Transverse colon (tissue), 4 donors: ENCODE results near the gene CCDC50. TPM values are rescaled to one million over a fixed set of nuclear protein-coding genes. Genes with fewer than 3 reads are reported as not detected.

Experiments
- DNase-seq: peaks from one replicate; pipeline ENCODE4 v3.0.0-alpha.2; 2019
- H3K27ac ChIP-seq, 4 donors: fragments of 200-600 bp; sonication (generic); 2 replicates each; pipeline ENCODE4 v1.5.1; 2016 to 2018; ENCODE audit warnings: inconsistent platforms in 4 of 4
- H3K27me3 ChIP-seq: fragments of 200-600 bp; sonication (generic); 2 replicates; pipeline ENCODE4 v1.5.1; 2017; ENCODE audit warnings: inconsistent platforms
- H3K36me3 ChIP-seq, 4 donors: fragments of 200-600 bp; sonication (generic); 2 replicates each; pipeline ENCODE4 v1.5.1; 2017 to 2019; ENCODE audit warnings: inconsistent platforms in 4 of 4
- H3K4me1 ChIP-seq, 4 donors: fragments of 200-600 bp; sonication (generic); 2 replicates each; pipeline ENCODE4 v1.5.1; 2017 to 2020; ENCODE audit warnings: inconsistent platforms in 4 of 4
- H3K4me3 ChIP-seq, 4 donors: fragments of 200-600 bp; sonication (generic); 1 replicate in 1 of 4; 2 replicates in 3 of 4; pipeline versions ENCODE4 v1.5.1 to v1.6.1; 2017 to 2019; ENCODE audit warnings: inconsistent platforms in 4 of 4
- H3K9me3 ChIP-seq, 2 donors: fragments of 200-600 bp; sonication (generic); 2 replicates each; pipeline ENCODE4 v1.5.1; 2017 to 2019; ENCODE audit warnings: inconsistent platforms in 2 of 2
- EP300 ChIP-seq: sonication (generic); formaldehyde crosslinking; IDR thresholded peaks from one replicate; pipeline ENCODE4 v1.6.1; 2017; ENCODE audit warnings: antibody characterized with exemption, low read depth
- POLR2A ChIP-seq: fragments of 450-650 bp; IDR thresholded peaks from one replicate; pipeline ENCODE4 v1.6.1; 2016; ENCODE audit warnings: antibody characterized with exemption, mild to moderate bottlenecking, moderate library complexity
- POLR2AphosphoS5 ChIP-seq, 3 donors: sonication (generic); formaldehyde crosslinking; IDR thresholded peaks; one replicate each; pipeline ENCODE4 v1.6.1; 2016; ENCODE audit warnings: antibody characterized with exemption in 3 of 3
- WGBS, 2 donors: methylation state at CpG; one replicate each; pipeline ENCODE4 v1.1.5; 2018; ENCODE audit warnings: low coverage in 1 of 2; 5-methylcytosine and 5-hydroxymethylcytosine counted together
- in situ Hi-C, 4 donors: fragments of 200-750 bp; cut with MboI; loops; one replicate each; pipeline versions ENCODE4 v1.15.0 to v1.15.1; 2017; ENCODE audit warnings: low sequenced_read_pairs in 3 of 4, low pct_ligation_motif_present in 1 of 4, low pct_unique_long_range_greater_than_20kb in 1 of 4
- intact Hi-C: fragments of 100-400 bp; cut with DNase I; formaldehyde crosslinking; loops from one replicate; pipeline ENCODE4 v1.15.1; 2023; ENCODE audit warnings: low total_unique reads
- total RNA-seq, 4 donors: library from RNA; depleted of rRNA; stranded (reverse); fragments of >200 nt; gene quantifications; one replicate each; pipeline ENCODE4 v1.1.0, GENCODE V29; 2016
- TF ChIP-seq, protein P1 (sequence below), 5 experiments: fragments of 200-600 bp in 3 of 5; fragments of 450-650 bp in 2 of 5; sonication (generic) in 3 of 5; IDR thresholded peaks; 1 replicate in 2 of 5; 2 replicates in 3 of 5; pipeline ENCODE4 v1.5.1; 2016 to 2017; ENCODE audit warnings: antibody characterized with exemption in 5 of 5, inconsistent platforms in 3 of 5, mild to moderate bottlenecking in 2 of 5, moderate library complexity in 1 of 5

CCDC50 gene
- total RNA-seq, 4 donors from 2014 or later, result 61.3 to 78.0 (median 69.5) TPM

DNA sequence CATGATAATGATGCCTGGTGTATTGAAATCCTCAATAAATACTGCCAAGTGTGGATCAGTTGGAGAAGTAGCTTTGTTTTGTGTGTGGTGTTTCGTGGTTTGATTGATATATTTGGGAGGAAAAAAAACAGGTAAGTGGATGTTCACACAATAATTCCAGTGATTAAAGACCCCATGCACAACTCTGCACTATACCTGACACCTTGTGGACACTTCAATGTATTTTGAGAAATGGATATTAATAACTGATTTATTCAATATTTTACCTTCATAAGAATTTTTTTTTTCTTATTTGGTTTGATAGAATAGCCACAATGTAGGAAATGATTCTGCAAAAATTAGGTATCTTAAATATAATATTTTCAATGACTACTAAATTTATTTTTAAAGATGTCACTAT, 69.4 kb downstream of the CCDC50 start:
- no peak for TF ChIP-seq EP300
- no peak for DNase-seq
- in situ Hi-C loops, result loop anchor here in 1 of 4 donors (10.0 kb wide), 1 partner anchor 164 kb away; no protein-coding TSS in a partner anchor
- H3K36me3 ChIP-seq, result peaks cover 0 to 7% (median 0%) of the 10 kb centered on the region in 4 donors
- H3K27ac ChIP-seq, result no peak overlapping the region
- H3K9me3 ChIP-seq, result no peaks in the 10 kb centered on the region
- no peaks in the 10 kb centered on the region for H3K4me1 ChIP-seq
- intact Hi-C loops, result no loop called here
- H3K4me3 ChIP-seq, result no peak overlapping the region
- 69 to 75% methylated on average over 1 of the region's 1 CpG for WGBS, 2 donors
- H3K27me3 ChIP-seq, result no peaks in the 10 kb centered on the region

DNA sequence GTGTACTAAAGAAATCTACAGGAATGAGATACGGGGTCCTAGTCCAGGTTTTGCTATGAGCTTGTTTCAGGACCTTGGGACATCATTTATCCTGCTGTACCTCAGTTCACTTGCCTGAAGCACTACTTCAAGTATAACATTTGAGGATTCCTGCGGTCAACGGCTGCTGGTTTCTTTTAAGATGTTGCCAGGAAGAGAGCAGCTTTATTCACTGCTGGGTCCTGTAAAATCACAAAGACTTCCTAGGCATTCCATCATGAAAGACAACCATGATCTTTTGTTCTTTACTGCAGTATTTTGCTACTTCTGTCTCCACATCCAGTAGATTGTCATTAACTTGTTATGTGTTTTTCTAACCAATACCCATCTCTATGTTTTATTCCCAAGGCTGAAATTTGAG, 70.7 kb downstream of the CCDC50 start:
- Histone ChIP-seq H3K4me3 (no peak overlapping the region), H3K4me1 (no peaks in the 10 kb centered on the region), H3K36me3 (peaks cover 0 to 7% (median 0%) of the 10 kb centered on the region in 4 donors), H3K9me3 (no peaks in the 10 kb centered on the region), H3K27ac (no peak overlapping the region), H3K27me3 (no peaks in the 10 kb centered on the region)
- TF ChIP-seq, protein P1, sequence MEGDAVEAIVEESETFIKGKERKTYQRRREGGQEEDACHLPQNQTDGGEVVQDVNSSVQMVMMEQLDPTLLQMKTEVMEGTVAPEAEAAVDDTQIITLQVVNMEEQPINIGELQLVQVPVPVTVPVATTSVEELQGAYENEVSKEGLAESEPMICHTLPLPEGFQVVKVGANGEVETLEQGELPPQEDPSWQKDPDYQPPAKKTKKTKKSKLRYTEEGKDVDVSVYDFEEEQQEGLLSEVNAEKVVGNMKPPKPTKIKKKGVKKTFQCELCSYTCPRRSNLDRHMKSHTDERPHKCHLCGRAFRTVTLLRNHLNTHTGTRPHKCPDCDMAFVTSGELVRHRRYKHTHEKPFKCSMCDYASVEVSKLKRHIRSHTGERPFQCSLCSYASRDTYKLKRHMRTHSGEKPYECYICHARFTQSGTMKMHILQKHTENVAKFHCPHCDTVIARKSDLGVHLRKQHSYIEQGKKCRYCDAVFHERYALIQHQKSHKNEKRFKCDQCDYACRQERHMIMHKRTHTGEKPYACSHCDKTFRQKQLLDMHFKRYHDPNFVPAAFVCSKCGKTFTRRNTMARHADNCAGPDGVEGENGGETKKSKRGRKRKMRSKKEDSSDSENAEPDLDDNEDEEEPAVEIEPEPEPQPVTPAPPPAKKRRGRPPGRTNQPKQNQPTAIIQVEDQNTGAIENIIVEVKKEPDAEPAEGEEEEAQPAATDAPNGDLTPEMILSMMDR (IDR thresholded peaks at IDR 0.05), result no peak
- no peak for TF ChIP-seq POLR2A
- TF ChIP-seq EP300, result no peak
- TF ChIP-seq POLR2AphosphoS5 (IDR thresholded peaks at IDR 0.05), result no peak
- WGBS, 2 donors, result 74 to 100% methylated on average over 3 of the region's 3 CpGs
- intact Hi-C loops, result no loop called here
- DNase-seq, result no peak
- in situ Hi-C loops, result loop anchor here (10.0 to 25.0 kb wide), 2 partner anchors 165 to 1037 kb away; no protein-coding TSS in a partner anchor

DNA sequence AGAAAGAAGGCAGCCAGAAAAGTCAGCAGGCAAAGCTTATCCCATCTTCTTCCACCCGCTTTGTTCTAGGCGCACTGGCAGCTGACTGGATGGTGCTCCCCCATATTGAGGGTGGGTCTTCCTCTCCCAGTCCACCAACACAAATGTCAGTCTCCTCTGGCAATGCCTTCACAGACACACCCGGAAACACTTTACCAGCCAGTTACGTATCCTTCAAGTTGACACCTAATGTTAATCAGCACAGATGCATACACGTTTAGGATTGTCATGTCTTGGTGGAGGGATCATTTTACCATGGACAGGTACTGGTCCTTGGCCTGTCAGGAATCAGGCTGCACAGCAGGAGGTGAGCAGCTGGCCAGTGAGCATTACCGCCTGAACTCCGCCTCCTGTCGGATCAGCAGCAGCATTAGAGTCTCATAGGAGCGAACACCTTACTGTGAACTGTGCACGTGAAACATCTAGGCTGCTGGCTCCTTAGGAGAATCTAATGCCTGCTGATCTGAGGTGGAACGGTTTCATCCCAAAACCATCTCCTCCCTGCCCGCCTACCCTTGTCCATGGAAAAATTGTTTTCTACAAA, 72.7 kb downstream of the CCDC50 start:
- Histone ChIP-seq H3K4me3 (no peak overlapping the region), H3K9me3 (no peaks in the 10 kb centered on the region), H3K27ac (no peak overlapping the region), H3K4me1 (no peaks in the 10 kb centered on the region), H3K36me3 (peaks cover 0 to 4% (median 0%) of the 10 kb centered on the region in 4 donors), H3K27me3 (no peaks in the 10 kb centered on the region)
- TF ChIP-seq EP300 (no peak), POLR2AphosphoS5 (IDR thresholded peaks at IDR 0.05) (no peak), POLR2A (no peak)
- TF ChIP-seq, protein P1 (IDR thresholded peaks at IDR 0.05), result no peak
- intact Hi-C loops, result no loop called here
- WGBS, 2 donors, result 82 to 87% methylated on average over 3 to 12 of the region's 12 CpGs
- no peak for DNase-seq
- in situ Hi-C loops, result loop anchor here (25.0 kb wide), 1 partner anchor 1035 kb away; no protein-coding TSS in a partner anchor

DNA sequence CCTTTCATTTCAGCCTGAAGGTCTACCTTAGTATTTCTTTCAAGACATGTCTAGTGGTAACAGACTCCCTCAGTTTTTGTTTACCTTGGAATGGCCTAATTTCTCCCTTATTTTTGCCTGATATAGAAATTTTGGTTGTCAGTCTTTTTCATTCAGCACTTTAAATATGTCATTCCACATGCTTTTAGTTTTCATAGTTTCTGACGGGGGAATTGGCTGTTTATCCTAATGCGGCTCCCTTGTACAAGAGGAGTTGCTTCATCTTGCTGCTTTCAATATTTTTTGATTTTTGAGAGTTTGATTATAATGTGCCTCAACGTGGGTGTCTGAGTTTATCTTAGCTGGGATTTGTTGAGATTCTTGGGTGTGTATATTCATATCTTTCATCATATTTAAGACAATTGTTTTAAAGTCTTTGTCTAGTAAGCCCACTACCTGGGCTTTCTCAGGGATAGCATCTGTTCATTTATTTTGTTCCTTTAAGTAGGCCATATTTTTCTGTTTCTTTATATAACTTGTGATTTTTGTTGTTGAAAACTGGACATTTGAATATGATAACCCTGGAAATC, 80.7 kb downstream of the CCDC50 start:
- intact Hi-C loops (no loop called here), in situ Hi-C loops (loop anchor here (25.0 kb wide), 1 partner anchor 1027 kb away; no protein-coding TSS in a partner anchor)
- no peak overlapping the region for H3K27ac ChIP-seq
- H3K9me3 ChIP-seq, result peaks cover 0 to 3% of the 10 kb centered on the region in 2 donors
- no peaks in the 10 kb centered on the region for H3K27me3 ChIP-seq
- H3K36me3 ChIP-seq, result no peaks in the 10 kb centered on the region
- 80 to 85% methylated on average over 3 of the region's 3 CpGs for WGBS, 2 donors
- no peaks in the 10 kb centered on the region for H3K4me1 ChIP-seq
- DNase-seq, result no peak
- no peak overlapping the region for H3K4me3 ChIP-seq
- no peak for TF ChIP-seq POLR2AphosphoS5 (IDR thresholded peaks at IDR 0.05)
- TF ChIP-seq EP300, result no peak
- no peak for TF ChIP-seq POLR2A
- TF ChIP-seq, protein P1 (IDR thresholded peaks at IDR 0.05), result no peak
